Neural cell (in vitro differentiated cells): Measurements from ENCODE around the gene TNFRSF14. TPM values are rescaled to one million over a fixed set of nuclear protein-coding genes. Genes with fewer than 3 reads are reported as not detected.

Source experiments
- H2AFZ ChIP-seq: fragments of 200-600, 300-800 bp; sonication (generic), shearing (Covaris generic); 2 replicates; pipeline ENCODE4 v1.6.0; 2014; ENCODE audit warnings: low read depth, mild to moderate bottlenecking, antibody characterized with exemption, low read length, moderate library complexity
- H3F3A ChIP-seq: fragments of 200-600 bp; shearing (Covaris generic); 2 replicates; pipeline ENCODE4 v1.6.1; 2016; ENCODE audit warnings: mild to moderate bottlenecking, moderate library complexity, mixed read lengths, antibody characterized with exemption, low read length; ENCODE audit not compliant: insufficient read depth, poor library complexity, severe bottlenecking
- H3K27ac ChIP-seq: fragments of 200-600, 300-800 bp; sonication (generic), shearing (Covaris generic); 2 replicates; pipeline ENCODE4 v1.5.1; 2014; ENCODE audit warnings: mild to moderate bottlenecking, low read length, moderate library complexity
- H3K27me3 ChIP-seq: fragments of 300-800, 200-600 bp; sonication (generic), shearing (Covaris generic); 2 replicates; pipeline ENCODE4 v1.6.0; 2014; ENCODE audit warnings: mild to moderate bottlenecking, low read depth, low read length, moderate library complexity; ENCODE audit not compliant: insufficient read depth
- H3K36me3 ChIP-seq: fragments of 300-800, 200-600 bp; sonication (generic), shearing (Covaris generic); 2 replicates; pipeline ENCODE4 v1.5.1; 2014; ENCODE audit warnings: mild to moderate bottlenecking, antibody characterized with exemption, low read length, moderate library complexity; ENCODE audit not compliant: insufficient read depth
- H3K4me2 ChIP-seq: fragments of 300-800, 200-600 bp; sonication (generic), shearing (Covaris generic); 2 replicates; pipeline ENCODE4 v1.6.0; 2014; ENCODE audit warnings: mild to moderate bottlenecking, low read length
- H3K4me3 ChIP-seq: fragments of 300-800, 200-600 bp; sonication (generic), shearing (Covaris generic); 2 replicates; pipeline ENCODE4 v1.5.1; 2014; ENCODE audit warnings: mild to moderate bottlenecking, low read length, moderate library complexity
- H3K79me2 ChIP-seq: fragments of 200-600 bp; shearing (Covaris generic); replicated peaks from 2 replicates; pipeline ENCODE4 v1.6.0; 2014; ENCODE audit warnings: mild to moderate bottlenecking, low read length, moderate library complexity; ENCODE audit not compliant: insufficient read depth
- H3K9ac ChIP-seq: fragments of 300-800, 200-600 bp; sonication (generic), shearing (Covaris generic); 2 replicates; pipeline ENCODE4 v1.6.1; 2016; ENCODE audit warnings: mild to moderate bottlenecking, low read length, mixed read lengths
- H3K9me2 ChIP-seq: fragments of 200-600 bp; shearing (Covaris generic); 2 replicates; pipeline ENCODE4 v1.6.1; 2016; ENCODE audit warnings: mild to moderate bottlenecking, low read length, mixed read lengths; ENCODE audit not compliant: insufficient read depth
- H3K9me3 ChIP-seq: fragments of 200-600, 300-800 bp; sonication (generic), shearing (Covaris generic); 2 replicates; pipeline ENCODE4 v1.6.1; 2016; ENCODE audit warnings: mild to moderate bottlenecking, mixed run types, low read length, moderate library complexity, mixed read lengths
- H4K20me1 ChIP-seq: fragments of 200-600 bp; shearing (Covaris generic); 2 replicates; pipeline ENCODE4 v1.6.1; 2016; ENCODE audit warnings: mild to moderate bottlenecking, mixed run types; ENCODE audit not compliant: insufficient read depth
- CTCF ChIP-seq: fragments of 450-650 bp; IDR thresholded peaks from 2 replicates; pipeline ENCODE4 v1.5.1; 2014; ENCODE audit warnings: antibody characterized with exemption, mild to moderate bottlenecking, moderate library complexity; ENCODE audit not compliant: poor library complexity, severe bottlenecking
- EP300 ChIP-seq: fragments of 450-650 bp; conservative IDR thresholded peaks from 2 replicates; pipeline ENCODE4 v1.6.1; 2014; ENCODE audit warnings: antibody characterized with exemption, mild to moderate bottlenecking, moderate library complexity; ENCODE audit not compliant: poor library complexity, severe bottlenecking
- EZH2 ChIP-seq: fragments of 200-600, 300-800 bp; shearing (Covaris generic), sonication (generic); IDR thresholded peaks from 2 replicates; pipeline ENCODE4 v1.6.1; 2014; ENCODE audit warnings: antibody characterized with exemption, low read length, borderline replicate concordance, mild to moderate bottlenecking; ENCODE audit not compliant: insufficient read depth, poor library complexity, severe bottlenecking
- MXI1 ChIP-seq: fragments of 450-650 bp; conservative IDR thresholded peaks from 2 replicates; pipeline ENCODE4 v1.6.1; 2014; ENCODE audit warnings: antibody characterized with exemption, mild to moderate bottlenecking; ENCODE audit not compliant: poor library complexity, severe bottlenecking
- POLR2AphosphoS5 ChIP-seq: IDR thresholded peaks from 2 replicates; pipeline ENCODE4 v1.6.1; 2012
- RAD21 ChIP-seq: fragments of 450-650 bp; conservative IDR thresholded peaks from 2 replicates; pipeline ENCODE4 v1.6.1; 2014; ENCODE audit warnings: antibody characterized with exemption, mild to moderate bottlenecking, moderate library complexity
- SMC3 ChIP-seq: fragments of 450-650 bp; conservative IDR thresholded peaks from 2 replicates; pipeline ENCODE4 v1.6.1; 2014; ENCODE audit warnings: antibody characterized with exemption, mild to moderate bottlenecking, moderate library complexity; ENCODE audit not compliant: poor library complexity
- TAF1 ChIP-seq: IDR thresholded peaks from 2 replicates; pipeline ENCODE4 v1.6.1; 2012; ENCODE audit warnings: low read depth
- polyA plus RNA-seq: library from polyadenylated mRNA; depleted of rRNA; stranded (reverse); fragments of >200 nt; gene quantifications from 2 replicates; pipeline ENCODE4 v1.2.3, GENCODE V29; 2014
- TF ChIP-seq, protein P1 (sequence below): IDR thresholded peaks from 2 replicates; pipeline ENCODE4 v1.6.1; 2012; ENCODE audit warnings: borderline replicate concordance

Gene TNFRSF14
- polyA plus RNA-seq, 1 donor from 2014 or later: 1.1 TPM

DNA sequence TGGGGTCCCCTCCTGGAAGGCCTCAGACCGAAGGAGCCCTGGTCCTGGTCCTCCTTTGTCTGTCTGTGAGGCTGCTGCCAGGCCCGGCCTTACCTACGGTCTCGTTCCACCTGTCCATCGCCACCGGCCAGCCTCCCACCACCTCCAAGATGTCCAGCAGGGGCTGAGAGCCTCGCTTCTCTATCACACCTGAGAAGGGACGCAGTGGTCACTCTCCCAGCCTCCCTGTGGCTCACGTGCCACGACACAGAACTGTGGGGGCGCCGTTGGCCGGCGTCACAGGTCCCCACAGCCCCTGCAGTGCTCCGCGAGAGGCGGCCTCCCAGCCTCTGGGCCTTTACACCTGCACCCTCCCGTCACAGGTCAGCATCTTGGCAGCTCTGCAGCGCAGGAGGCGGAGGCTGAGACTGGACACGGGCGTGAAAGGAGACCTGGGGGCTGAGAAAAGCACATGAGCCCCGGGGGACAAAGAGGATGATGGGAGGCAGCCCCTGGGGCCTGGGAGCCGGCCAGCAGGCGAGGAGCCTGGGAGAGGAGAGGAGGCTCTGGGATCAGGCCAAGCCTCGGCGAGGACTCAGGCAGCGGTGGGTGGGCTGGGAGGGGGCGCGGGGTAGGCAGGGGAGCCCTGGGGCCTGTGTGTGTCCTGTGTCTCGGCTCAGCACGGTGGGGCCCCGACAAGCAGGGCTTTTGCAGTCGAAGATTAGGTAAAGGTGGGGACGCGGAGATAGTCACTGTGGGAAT, 50.9 kb downstream of the TNFRSF14 start:
- Histone ChIP-seq H3K27ac (no peak overlapping the region), H4K20me1 (no peaks in the 10 kb centered on the region), H3K9me2 (no peaks in the 10 kb centered on the region), H3K36me3 (no peaks in the 10 kb centered on the region), H3K9ac (no peak overlapping the region), H3K27me3 (no peaks in the 10 kb centered on the region), H3K79me2 (no peaks in the 10 kb centered on the region), H2AFZ (no peak overlapping the region), H3K9me3 (no peaks in the 10 kb centered on the region), H3K4me2 (no peak overlapping the region), H3K4me3 (no peak overlapping the region), H3F3A (no peaks in the 10 kb centered on the region)
- TF ChIP-seq TAF1: no peak
- TF ChIP-seq, protein P1, sequence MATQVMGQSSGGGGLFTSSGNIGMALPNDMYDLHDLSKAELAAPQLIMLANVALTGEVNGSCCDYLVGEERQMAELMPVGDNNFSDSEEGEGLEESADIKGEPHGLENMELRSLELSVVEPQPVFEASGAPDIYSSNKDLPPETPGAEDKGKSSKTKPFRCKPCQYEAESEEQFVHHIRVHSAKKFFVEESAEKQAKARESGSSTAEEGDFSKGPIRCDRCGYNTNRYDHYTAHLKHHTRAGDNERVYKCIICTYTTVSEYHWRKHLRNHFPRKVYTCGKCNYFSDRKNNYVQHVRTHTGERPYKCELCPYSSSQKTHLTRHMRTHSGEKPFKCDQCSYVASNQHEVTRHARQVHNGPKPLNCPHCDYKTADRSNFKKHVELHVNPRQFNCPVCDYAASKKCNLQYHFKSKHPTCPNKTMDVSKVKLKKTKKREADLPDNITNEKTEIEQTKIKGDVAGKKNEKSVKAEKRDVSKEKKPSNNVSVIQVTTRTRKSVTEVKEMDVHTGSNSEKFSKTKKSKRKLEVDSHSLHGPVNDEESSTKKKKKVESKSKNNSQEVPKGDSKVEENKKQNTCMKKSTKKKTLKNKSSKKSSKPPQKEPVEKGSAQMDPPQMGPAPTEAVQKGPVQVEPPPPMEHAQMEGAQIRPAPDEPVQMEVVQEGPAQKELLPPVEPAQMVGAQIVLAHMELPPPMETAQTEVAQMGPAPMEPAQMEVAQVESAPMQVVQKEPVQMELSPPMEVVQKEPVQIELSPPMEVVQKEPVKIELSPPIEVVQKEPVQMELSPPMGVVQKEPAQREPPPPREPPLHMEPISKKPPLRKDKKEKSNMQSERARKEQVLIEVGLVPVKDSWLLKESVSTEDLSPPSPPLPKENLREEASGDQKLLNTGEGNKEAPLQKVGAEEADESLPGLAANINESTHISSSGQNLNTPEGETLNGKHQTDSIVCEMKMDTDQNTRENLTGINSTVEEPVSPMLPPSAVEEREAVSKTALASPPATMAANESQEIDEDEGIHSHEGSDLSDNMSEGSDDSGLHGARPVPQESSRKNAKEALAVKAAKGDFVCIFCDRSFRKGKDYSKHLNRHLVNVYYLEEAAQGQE: no peak
- no peak for TF ChIP-seq SMC3
- TF ChIP-seq MXI1: no peak
- no peak for TF ChIP-seq POLR2AphosphoS5
- no peak for TF ChIP-seq RAD21
- no peak for TF ChIP-seq EP300
- TF ChIP-seq EZH2: no peak
- TF ChIP-seq CTCF: no peak

GRCh38 chr1:2607641-2608091, 51.5 kb downstream of the TNFRSF14 start:
- H3K27ac ChIP-seq: no peak overlapping the region

More at GRCh38 chr1:2607641-2608091, 51.5 kb downstream of the TNFRSF14 start:
- H3K27me3 ChIP-seq: no peaks in the 10 kb centered on the region
- H2AFZ ChIP-seq: no peak overlapping the region
- H3K9me3 ChIP-seq: no peaks in the 10 kb centered on the region
- no peaks in the 10 kb centered on the region for H3K9me2 ChIP-seq
- H3K36me3 ChIP-seq: no peaks in the 10 kb centered on the region
- H3F3A ChIP-seq: no peaks in the 10 kb centered on the region
- H4K20me1 ChIP-seq: no peaks in the 10 kb centered on the region
- no peaks in the 10 kb centered on the region for H3K79me2 ChIP-seq
- H3K9ac ChIP-seq: no peak overlapping the region
- TF ChIP-seq RAD21: no peak
- no peak for TF ChIP-seq EZH2
- TF ChIP-seq, protein P1: no peak
- no peak for TF ChIP-seq TAF1
- TF ChIP-seq CTCF: no peak
- no peak for TF ChIP-seq MXI1
- no peak overlapping the region for H3K4me3 ChIP-seq
- no peak overlapping the region for H3K4me2 ChIP-seq
